HepG2 (cell line): Measurements from ENCODE around the gene FGF14. TPM values are rescaled to one million over a fixed set of nuclear protein-coding genes. Genes with fewer than 3 reads are reported as not detected.
A peak's percentile ranks its signal among the peaks of the same experiment; 100 is the strongest.

ENCODE experiments used
- ATAC-seq: fragments of 200-7000 bp; cut with Tn5 transposase; 3 replicates; pipeline ENCODE4 v1.9.1; 2020; ENCODE audit warnings: mild to moderate bottlenecking, moderate library complexity
- BruUV-seq: library from RNA; stranded (reverse); fragments of 400-500 nt; replicated peaks from 2 replicates; lab custom pipeline; 2021; lab: Mats Ljungman, UMichigan
- CTCF ChIA-PET: fragments of 300-600 bp; formaldehyde crosslinking; extraction: SDS; loops from one replicate; lab custom pipeline; 2021; ENCODE audit warnings: low total read pairs, inconsistent platforms, low intra/inter-chr PET ratio; lab: Yijun Ruan, JAX
- POLR2A ChIA-PET: fragments of 350-600 bp; sonication (Branson Sonifier 250); formaldehyde crosslinking; loops from one replicate; lab custom pipeline; 2020; ENCODE audit warnings: antibody characterized with exemption, inconsistent platforms; lab: Yijun Ruan, JAX
- DNase-seq: peaks from one replicate; pipeline ENCODE4 v3.0.0-alpha.2; 2015; ENCODE audit warnings: low spot score
- FAIRE-seq: peaks from 3 replicates; lab custom pipeline; 2011; peaks lifted over from hg19 to GRCh38; lab: Jason Lieb, UNC
- H2AFZ ChIP-seq: one replicate; pipeline ENCODE4 v1.6.1; 2011; ENCODE audit warnings: low read length, inconsistent platforms
- H3K27ac ChIP-seq: fragments of 300-600 bp; 3 replicates; pipeline ENCODE4 v1.8.0; 2011; ENCODE audit warnings: mixed run types, mild to moderate bottlenecking, mixed read lengths, low read length, inconsistent platforms; ENCODE audit not compliant: insufficient read depth; ENCODE audit errors: extremely low read length
- H3K27me3 ChIP-seq, 2 experiments: fragments of 200-600 bp in 1 of 2; 2 replicates in 1 of 2; 3 replicates in 1 of 2; pipeline versions ENCODE4 v1.6.0 to v1.8.0; 2011; ENCODE audit warnings: low read length in 2 of 2, mild to moderate bottlenecking in 2 of 2, moderate library complexity in 2 of 2, inconsistent platforms in 1 of 2; ENCODE audit not compliant: insufficient read depth in 2 of 2, control insufficient read depth in 1 of 2
- H3K36me3 ChIP-seq, 2 experiments: fragments of 200-600 bp in 1 of 2; replicated peaks in 1 of 2; 2 replicates in 1 of 2; 3 replicates in 1 of 2; pipeline versions ENCODE4 v1.5.1 to v1.8.0; 2011; ENCODE audit warnings: low read length in 2 of 2, inconsistent platforms in 1 of 2; ENCODE audit not compliant: insufficient read depth in 2 of 2, control insufficient read depth in 1 of 2
- H3K4me1 ChIP-seq: 2 replicates; pipeline ENCODE4 v1.5.1; 2012; ENCODE audit warnings: low read length, inconsistent platforms; ENCODE audit not compliant: insufficient read depth
- H3K4me2 ChIP-seq: 2 replicates; pipeline ENCODE4 v1.6.0; 2011; ENCODE audit warnings: low read depth, low read length, inconsistent platforms
- H3K4me3 ChIP-seq, 3 experiments: fragments of 200-600 bp in 1 of 3; sonication (generic), shearing (Covaris generic) in 1 of 3; replicated peaks in 1 of 3; 2 replicates each; pipeline ENCODE4 v1.5.1; 2011 to 2016; ENCODE audit warnings: low read length in 3 of 3, inconsistent platforms in 2 of 3, low read depth in 2 of 3, mild to moderate bottlenecking in 2 of 3, control low read depth in 1 of 3, mixed read lengths in 1 of 3; ENCODE audit not compliant: insufficient read depth in 1 of 3
- H3K79me2 ChIP-seq: one replicate; pipeline ENCODE4 v1.6.1; 2011; ENCODE audit warnings: low read length, inconsistent platforms; ENCODE audit not compliant: insufficient read depth
- H3K9ac ChIP-seq: 2 replicates; pipeline ENCODE4 v1.6.0; 2011; ENCODE audit warnings: mild to moderate bottlenecking, low read depth, low read length, inconsistent platforms; ENCODE audit not compliant: insufficient read depth
- H3K9me3 ChIP-seq: 2 replicates; pipeline ENCODE4 v1.5.1; 2012; ENCODE audit warnings: mild to moderate bottlenecking, low read length
- H4K20me1 ChIP-seq: 2 replicates; pipeline ENCODE4 v1.6.0; 2011; ENCODE audit warnings: inconsistent platforms, mild to moderate bottlenecking, low read length, moderate library complexity; ENCODE audit not compliant: insufficient read depth
- CEBPB ChIP-seq: IDR thresholded peaks from 2 replicates; pipeline ENCODE4 v1.6.1; 2011; ENCODE audit warnings: low read depth, low read length, improper control_type of control experiment, borderline replicate concordance
- CENPT ChIP-seq: sonication (generic); formaldehyde crosslinking; IDR thresholded peaks from 2 replicates; pipeline ENCODE4 v1.8.0; 2022; ENCODE audit warnings: low read depth, mild to moderate bottlenecking, moderate library complexity, missing genetic modification reagents
- HMG20B ChIP-seq: conservative IDR thresholded peaks from 2 replicates; pipeline ENCODE4 v1.6.1; 2016; ENCODE audit warnings: missing genetic modification reagents, missing compliant biosample characterization
- NR3C1 ChIP-seq: sonication (generic); formaldehyde crosslinking; IDR thresholded peaks from 2 replicates; pipeline ENCODE4 v1.4.0; 2020; ENCODE audit warnings: missing genetic modification reagents
- POLR2A ChIP-seq, 2 experiments: IDR thresholded peaks; 2 replicates each; pipeline ENCODE4 v1.6.1; 2011; ENCODE audit warnings: low read depth in 2 of 2, low read length in 2 of 2, mild to moderate bottlenecking in 1 of 2, moderate library complexity in 1 of 2; ENCODE audit not compliant: insufficient read depth in 1 of 2
- RFXAP ChIP-seq: sonication (generic); formaldehyde crosslinking; IDR thresholded peaks from 2 replicates; pipeline ENCODE4 v1.4.0; 2020; ENCODE audit warnings: missing genetic modification reagents, borderline replicate concordance
- SP2 ChIP-seq: sonication (generic); formaldehyde crosslinking; IDR thresholded peaks from 2 replicates; pipeline ENCODE4 v1.5.1; 2020; ENCODE audit warnings: mild to moderate bottlenecking, missing genetic modification reagents
- ZFP1 ChIP-seq: IDR thresholded peaks from 2 replicates; pipeline ENCODE4 v1.6.1; 2016
- ZNF83 ChIP-seq: sonication (generic); formaldehyde crosslinking; IDR thresholded peaks from 2 replicates; pipeline ENCODE4 v1.4.0; 2020; ENCODE audit warnings: missing genetic modification reagents, mild to moderate bottlenecking, borderline replicate concordance
- ZSCAN25 ChIP-seq: sonication (generic); formaldehyde crosslinking; IDR thresholded peaks from 2 replicates; pipeline ENCODE4 v1.8.0; 2022; ENCODE audit warnings: mild to moderate bottlenecking, missing genetic modification reagents
- WGBS: methylation state at CpG from one replicate; pipeline ENCODE4 v1.1.6; 2017; ENCODE audit warnings: low lambda C conversion rate; 5-methylcytosine and 5-hydroxymethylcytosine counted together
- in situ Hi-C: cut with HindIII; loops from 2 replicates; pipeline ENCODE4 v1.10.0; 2017; ENCODE audit warnings: low pct_unique_long_range_greater_than_20kb; ENCODE audit not compliant: extremely low pct_ligation_motif_present
- intact Hi-C: fragments of 100-400 bp; cut with micrococcal nuclease; formaldehyde crosslinking; loops from one replicate; pipeline ENCODE4 v1.10.0; 2022; ENCODE audit not compliant: unreplicated experiment
- polyA plus RNA-seq, 8 experiments: library from polyadenylated mRNA; depleted of rRNA in 3 of 8; stranded (reverse) in 7 of 8; unstranded in 1 of 8; fragments of >200 nt; fragmentation: Illumina TruSeq in 4 of 8; extraction: Trizol in 4 of 8; gene quantifications; 2 replicates each; pipeline versions ENCODE4 v1.2.1 to v1.2.3, GENCODE V29; 2011 to 2016; ENCODE audit warnings: low read depth in 4 of 8, missing spikeins in 1 of 8, mixed read lengths in 1 of 8; ENCODE audit not compliant: insufficient read depth in 1 of 8
- total RNA-seq, 5 experiments: library from RNA; depleted of rRNA; stranded (reverse); fragments of >200 nt; fragmentation: Illumina TruSeq; extraction: Trizol; gene quantifications; 2 replicates each; pipeline ENCODE4 v1.2.3, GENCODE V29; 2016; ENCODE audit warnings: low read depth in 1 of 5
- TF ChIP-seq, protein P1 (sequence below): IDR thresholded peaks from 2 replicates; pipeline ENCODE4 v1.6.1; 2016; ENCODE audit warnings: low read depth
- TF ChIP-seq, protein P2 (sequence below): sonication (generic); formaldehyde crosslinking; IDR thresholded peaks from 2 replicates; pipeline ENCODE4 v1.8.0; 2022; ENCODE audit warnings: mild to moderate bottlenecking, missing genetic modification reagents, moderate library complexity
- TF ChIP-seq, protein P3 (sequence below): sonication (generic); formaldehyde crosslinking; IDR thresholded peaks from 2 replicates; pipeline ENCODE4 v1.8.1; 2023; ENCODE audit warnings: missing genetic modification reagents, mild to moderate bottlenecking, borderline replicate concordance
- TF ChIP-seq, protein P4 (sequence below): sonication (generic); formaldehyde crosslinking; IDR thresholded peaks from 2 replicates; pipeline ENCODE4 v1.4.0; 2020; ENCODE audit warnings: missing genetic modification reagents

Gene FGF14
- total and polyA plus RNA-seq, 2 of the 13 experiments (the other 11 are each of a cell fraction or from before 2014, with no cell fraction given) = not detected

GRCh38 chr13:101837288-101837687, 564.6 kb downstream of the FGF14 start:
- intact Hi-C loops (no loop called here), in situ Hi-C loops (no loop called here)
- no peak overlapping the region for H2AFZ ChIP-seq
- H3K9me3 ChIP-seq = no peaks in the 10 kb centered on the region
- H3K9ac ChIP-seq = no peak overlapping the region
- H3K4me1 ChIP-seq = no peaks in the 10 kb centered on the region
- no peaks in the 10 kb centered on the region for H3K36me3 ChIP-seq
- no peak for FAIRE-seq
- no peaks in the 10 kb centered on the region for H4K20me1 ChIP-seq
- no peak for DNase-seq
- H3K79me2 ChIP-seq = no peaks in the 10 kb centered on the region
- CTCF ChIA-PET = no interaction called here
- POLR2A ChIA-PET = no interaction called here
- no peaks in the 10 kb centered on the region for H3K27me3 ChIP-seq
- TF ChIP-seq CEBPB (peak; percentile 30; the same call in 1 of the 2 replicates), RFXAP (CRISPR knock-in tag) (no peak)
- ATAC-seq = no peak
- H3K4me2 ChIP-seq = no peak overlapping the region
- no peak overlapping the region for H3K4me3 ChIP-seq
- WGBS = 7% methylated on average over 2 of the region's 2 CpGs
- BruUV-seq = no TSS peak
- H3K27ac ChIP-seq = no peak overlapping the region

DNA sequence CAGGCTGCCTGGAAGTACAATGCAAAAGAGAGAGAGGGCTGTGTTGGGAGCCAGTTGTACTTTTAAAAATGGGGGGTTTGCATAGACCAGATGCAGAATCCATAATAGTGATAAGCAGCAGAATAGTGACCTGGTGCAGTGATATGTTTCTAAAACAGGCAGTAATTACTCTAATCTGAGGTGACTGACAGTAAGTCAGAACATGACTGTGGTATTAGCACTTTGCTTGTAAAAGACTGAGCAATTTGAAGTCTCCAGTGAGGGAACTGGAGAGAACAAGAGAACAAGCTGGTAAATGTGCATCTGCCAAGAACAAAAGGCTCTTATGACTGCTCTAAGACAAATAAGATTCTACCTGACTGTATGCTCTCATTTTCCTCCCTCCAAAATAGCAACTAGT, 565.9 kb downstream of the FGF14 start:
- Histone ChIP-seq H3K27me3 (no peaks in the 10 kb centered on the region), H3K36me3 (no peaks in the 10 kb centered on the region), H2AFZ (no peak overlapping the region), H3K4me1 (no peaks in the 10 kb centered on the region), H3K27ac (no peak overlapping the region), H3K9me3 (no peaks in the 10 kb centered on the region), H3K4me3 (no peak overlapping the region), H3K4me2 (no peak overlapping the region), H3K9ac (no peak overlapping the region), H3K79me2 (no peaks in the 10 kb centered on the region), H4K20me1 (no peaks in the 10 kb centered on the region)
- BruUV-seq = no TSS peak
- DNase-seq (no peak), ATAC-seq (no peak), FAIRE-seq (no peak)
- POLR2A ChIA-PET = no interaction called here
- intact Hi-C loops = no loop called here
- CTCF ChIA-PET = no interaction called here
- in situ Hi-C loops = no loop called here
- TF ChIP-seq ZFP1 (CRISPR knock-in tag) (no peak), NR3C1 (CRISPR knock-in tag) (no peak), CENPT (no peak), ZNF83 (no peak), ZSCAN25 (CRISPR knock-in tag) (no peak), HMG20B (CRISPR knock-in tag) (no peak), POLR2A (IDR thresholded peaks at IDR 0.05; ENCODE audit: insufficient read depth in 1 of 2, low read depth in 2 of 2, low read length in 2 of 2) (no peak), SP2 (CRISPR knock-in tag) (no peak)
- TF ChIP-seq, protein P1, sequence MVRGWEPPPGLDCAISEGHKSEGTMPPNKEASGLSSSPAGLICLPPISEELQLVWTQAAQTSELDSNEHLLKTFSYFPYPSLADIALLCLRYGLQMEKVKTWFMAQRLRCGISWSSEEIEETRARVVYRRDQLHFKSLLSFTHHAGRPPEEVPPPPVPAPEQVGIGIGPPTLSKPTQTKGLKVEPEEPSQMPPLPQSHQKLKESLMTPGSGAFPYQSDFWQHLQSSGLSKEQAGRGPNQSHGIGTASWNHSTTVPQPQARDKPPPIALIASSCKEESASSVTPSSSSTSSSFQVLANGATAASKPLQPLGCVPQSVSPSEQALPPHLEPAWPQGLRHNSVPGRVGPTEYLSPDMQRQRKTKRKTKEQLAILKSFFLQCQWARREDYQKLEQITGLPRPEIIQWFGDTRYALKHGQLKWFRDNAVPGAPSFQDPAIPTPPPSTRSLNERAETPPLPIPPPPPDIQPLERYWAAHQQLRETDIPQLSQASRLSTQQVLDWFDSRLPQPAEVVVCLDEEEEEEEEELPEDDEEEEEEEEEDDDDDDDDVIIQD (CRISPR knock-in tag) = no peak
- TF ChIP-seq, protein P2, sequence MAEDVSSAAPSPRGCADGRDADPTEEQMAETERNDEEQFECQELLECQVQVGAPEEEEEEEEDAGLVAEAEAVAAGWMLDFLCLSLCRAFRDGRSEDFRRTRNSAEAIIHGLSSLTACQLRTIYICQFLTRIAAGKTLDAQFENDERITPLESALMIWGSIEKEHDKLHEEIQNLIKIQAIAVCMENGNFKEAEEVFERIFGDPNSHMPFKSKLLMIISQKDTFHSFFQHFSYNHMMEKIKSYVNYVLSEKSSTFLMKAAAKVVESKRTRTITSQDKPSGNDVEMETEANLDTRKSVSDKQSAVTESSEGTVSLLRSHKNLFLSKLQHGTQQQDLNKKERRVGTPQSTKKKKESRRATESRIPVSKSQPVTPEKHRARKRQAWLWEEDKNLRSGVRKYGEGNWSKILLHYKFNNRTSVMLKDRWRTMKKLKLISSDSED (CRISPR knock-in tag) = no peak
- TF ChIP-seq, protein P3, sequence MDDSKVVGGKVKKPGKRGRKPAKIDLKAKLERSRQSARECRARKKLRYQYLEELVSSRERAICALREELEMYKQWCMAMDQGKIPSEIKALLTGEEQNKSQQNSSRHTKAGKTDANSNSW = no peak
- TF ChIP-seq, protein P4, sequence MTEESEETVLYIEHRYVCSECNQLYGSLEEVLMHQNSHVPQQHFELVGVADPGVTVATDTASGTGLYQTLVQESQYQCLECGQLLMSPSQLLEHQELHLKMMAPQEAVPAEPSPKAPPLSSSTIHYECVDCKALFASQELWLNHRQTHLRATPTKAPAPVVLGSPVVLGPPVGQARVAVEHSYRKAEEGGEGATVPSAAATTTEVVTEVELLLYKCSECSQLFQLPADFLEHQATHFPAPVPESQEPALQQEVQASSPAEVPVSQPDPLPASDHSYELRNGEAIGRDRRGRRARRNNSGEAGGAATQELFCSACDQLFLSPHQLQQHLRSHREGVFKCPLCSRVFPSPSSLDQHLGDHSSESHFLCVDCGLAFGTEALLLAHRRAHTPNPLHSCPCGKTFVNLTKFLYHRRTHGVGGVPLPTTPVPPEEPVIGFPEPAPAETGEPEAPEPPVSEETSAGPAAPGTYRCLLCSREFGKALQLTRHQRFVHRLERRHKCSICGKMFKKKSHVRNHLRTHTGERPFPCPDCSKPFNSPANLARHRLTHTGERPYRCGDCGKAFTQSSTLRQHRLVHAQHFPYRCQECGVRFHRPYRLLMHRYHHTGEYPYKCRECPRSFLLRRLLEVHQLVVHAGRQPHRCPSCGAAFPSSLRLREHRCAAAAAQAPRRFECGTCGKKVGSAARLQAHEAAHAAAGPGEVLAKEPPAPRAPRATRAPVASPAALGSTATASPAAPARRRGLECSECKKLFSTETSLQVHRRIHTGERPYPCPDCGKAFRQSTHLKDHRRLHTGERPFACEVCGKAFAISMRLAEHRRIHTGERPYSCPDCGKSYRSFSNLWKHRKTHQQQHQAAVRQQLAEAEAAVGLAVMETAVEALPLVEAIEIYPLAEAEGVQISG (CRISPR knock-in tag) = no peak
